Choroid plexus epithelial cell (primary cell): ENCODE results near the gene MRPL42.
"Not testable (repeated sequence)": the region's sequence is repeated elsewhere in the genome, so short reads cannot be mapped to it uniquely, and the experiment has no call there.

Experiments
- DNase-seq: peaks from one replicate; pipeline ENCODE4 v3.0.0-alpha.2; 2010; ENCODE audit warnings: low read depth
- H3K4me3 ChIP-seq: 2 replicates; pipeline ENCODE4 v1.5.1; 2011; ENCODE audit warnings: low read depth, mild to moderate bottlenecking, control low read depth, low read length, moderate library complexity
- TF ChIP-seq, protein P1 (sequence below): conservative IDR thresholded peaks from 2 replicates; pipeline ENCODE4 v1.5.1; 2011; ENCODE audit warnings: low read depth, mild to moderate bottlenecking, control low read depth, inconsistent platforms, low read length, moderate library complexity

MRPL42 gene

GRCh38 chr12:93482721-93483120 is 15.4 kb downstream of the MRPL42 start:
- DNase-seq = no peak
- TF ChIP-seq, protein P1, sequence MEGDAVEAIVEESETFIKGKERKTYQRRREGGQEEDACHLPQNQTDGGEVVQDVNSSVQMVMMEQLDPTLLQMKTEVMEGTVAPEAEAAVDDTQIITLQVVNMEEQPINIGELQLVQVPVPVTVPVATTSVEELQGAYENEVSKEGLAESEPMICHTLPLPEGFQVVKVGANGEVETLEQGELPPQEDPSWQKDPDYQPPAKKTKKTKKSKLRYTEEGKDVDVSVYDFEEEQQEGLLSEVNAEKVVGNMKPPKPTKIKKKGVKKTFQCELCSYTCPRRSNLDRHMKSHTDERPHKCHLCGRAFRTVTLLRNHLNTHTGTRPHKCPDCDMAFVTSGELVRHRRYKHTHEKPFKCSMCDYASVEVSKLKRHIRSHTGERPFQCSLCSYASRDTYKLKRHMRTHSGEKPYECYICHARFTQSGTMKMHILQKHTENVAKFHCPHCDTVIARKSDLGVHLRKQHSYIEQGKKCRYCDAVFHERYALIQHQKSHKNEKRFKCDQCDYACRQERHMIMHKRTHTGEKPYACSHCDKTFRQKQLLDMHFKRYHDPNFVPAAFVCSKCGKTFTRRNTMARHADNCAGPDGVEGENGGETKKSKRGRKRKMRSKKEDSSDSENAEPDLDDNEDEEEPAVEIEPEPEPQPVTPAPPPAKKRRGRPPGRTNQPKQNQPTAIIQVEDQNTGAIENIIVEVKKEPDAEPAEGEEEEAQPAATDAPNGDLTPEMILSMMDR = no peak
- H3K4me3 ChIP-seq = no peak overlapping the region

DNA sequence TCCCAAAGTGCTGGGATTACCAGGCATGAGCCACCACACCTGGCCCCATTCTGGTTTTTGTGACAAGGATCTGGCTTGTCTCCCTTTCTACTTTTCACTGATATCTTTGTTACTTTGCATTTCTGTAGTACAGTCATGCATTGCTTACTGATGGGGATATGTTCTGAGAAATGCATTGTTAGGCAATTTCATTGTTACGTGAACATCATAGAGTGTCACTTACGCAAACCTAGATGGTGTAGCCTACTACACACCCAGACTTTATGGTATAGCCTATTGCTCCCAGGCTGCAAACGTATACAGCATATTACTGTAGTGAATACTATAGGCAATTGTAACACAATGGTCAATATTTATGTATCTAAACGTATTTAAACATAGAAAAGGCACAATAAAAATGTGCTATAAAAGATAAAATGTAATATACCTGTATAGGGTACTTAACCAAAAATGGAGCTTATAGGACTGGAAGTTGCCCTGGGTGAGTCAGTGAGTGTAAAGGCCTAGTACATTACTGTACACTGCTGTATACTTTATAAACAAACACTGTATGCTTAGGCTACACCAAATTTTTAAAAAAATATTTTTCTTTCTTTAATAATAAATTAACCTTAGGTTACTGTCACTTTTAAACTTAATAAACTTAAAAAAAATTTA is 16.0 kb downstream of the MRPL42 start:
- no peak overlapping the region for H3K4me3 ChIP-seq
- DNase-seq = no peak
- TF ChIP-seq, protein P1 = no peak

GRCh38 chr12:93484315-93484981 is 17.1 kb downstream of the MRPL42 start:
- peak; percentile 40 for DNase-seq
- TF ChIP-seq, protein P1 = no peak
- no peak overlapping the region for H3K4me3 ChIP-seq

GRCh38 chr12:93492808-93493207 is 25.5 kb downstream of the MRPL42 start:
- H3K4me3 ChIP-seq, DNase-seq: not testable (repeated sequence)

DNA sequence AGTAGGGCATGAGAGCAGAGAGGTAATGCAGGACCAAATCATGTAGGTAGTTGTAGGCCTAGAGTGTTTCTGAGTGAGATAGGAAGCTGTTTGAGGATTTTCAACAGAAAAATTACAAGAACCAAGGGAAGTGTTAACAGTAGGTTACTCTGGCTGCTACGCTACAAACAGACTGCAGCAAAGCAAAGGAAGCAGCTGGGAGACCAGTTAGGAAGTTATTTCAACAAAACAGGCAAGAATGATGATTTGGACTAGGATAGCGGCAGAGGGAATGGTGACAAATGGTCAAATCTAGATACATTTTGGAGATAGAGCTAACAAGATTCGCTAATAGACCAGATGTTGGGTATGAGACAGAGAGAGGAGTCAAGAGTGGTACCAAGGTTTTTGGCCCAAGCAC is 26.8 kb downstream of the MRPL42 start:
- no peak overlapping the region for H3K4me3 ChIP-seq
- no peak for DNase-seq
- TF ChIP-seq, protein P1 = no peak

- no peak for DNase-seq
- TF ChIP-seq, protein P1 = no peak
- H3K4me3 ChIP-seq = no peak overlapping the region
These were observed 30.1 kb downstream of the MRPL42 start for GRCh38 chr12:93497456-93497855.

- not testable (repeated sequence) for DNase-seq, H3K4me3 ChIP-seq
These were observed 31.5 kb downstream of the MRPL42 start for GRCh38 chr12:93498813-93499212.

- H3K4me3 ChIP-seq = no peak overlapping the region
- TF ChIP-seq, protein P1 = no peak
- no peak for DNase-seq
These were observed 32.9 kb downstream of the MRPL42 start for GRCh38 chr12:93500201-93500600.
